Thyroid gland (tissue), 4 donors: ENCODE results near the gene ZNF160. TPM values are rescaled to one million over a fixed set of nuclear protein-coding genes. Genes with fewer than 3 reads are reported as not detected.

Experiments used
- DNase-seq, 2 donors: peaks; one replicate each; pipeline ENCODE4 v3.0.0-alpha.2; 2019
- H3K27ac ChIP-seq, 3 donors: fragments of 200-600 bp; sonication (generic); 1 replicate in 2 of 3; 2 replicates in 1 of 3; pipeline ENCODE4 v1.5.1; 2016 to 2019; ENCODE audit warnings: mild to moderate bottlenecking in 1 of 3, moderate library complexity in 1 of 3
- H3K27me3 ChIP-seq: fragments of 200-600 bp; sonication (generic); one replicate; pipeline ENCODE4 v1.5.1; 2019
- H3K36me3 ChIP-seq, 2 donors: fragments of 200-600 bp; sonication (generic); one replicate each; pipeline ENCODE4 v1.5.1; 2016 to 2019
- H3K4me1 ChIP-seq, 2 donors: fragments of 200-600 bp; sonication (generic); one replicate each; pipeline ENCODE4 v1.5.1; 2017 to 2019
- H3K4me3 ChIP-seq, 3 donors: fragments of 200-600 bp; sonication (generic); replicated peaks in 1 of 3; 1 replicate in 2 of 3; 2 replicates in 1 of 3; pipeline ENCODE4 v1.5.1; 2016; ENCODE audit warnings: mild to moderate bottlenecking in 1 of 3
- H3K9me3 ChIP-seq: fragments of 200-600 bp; sonication (generic); one replicate; pipeline ENCODE4 v1.5.1; 2017
- CTCF ChIP-seq, 6 experiments: fragments of 200-600 bp in 3 of 6; fragments of 450-650 bp in 3 of 6; sonication (generic) in 3 of 6; IDR thresholded peaks; one replicate each; pipeline ENCODE4 v1.5.1; 2016 to 2019; ENCODE audit warnings: antibody characterized with exemption in 6 of 6, mild to moderate bottlenecking in 2 of 6, inconsistent platforms in 1 of 6, moderate library complexity in 1 of 6
- POLR2A ChIP-seq, 2 donors: fragments of 450-650 bp; IDR thresholded peaks; one replicate each; pipeline ENCODE4 v1.6.1; 2017; ENCODE audit warnings: antibody characterized with exemption in 2 of 2, mild to moderate bottlenecking in 2 of 2, moderate library complexity in 1 of 2
- WGBS, 2 donors: methylation state at CpG; one replicate each; pipeline ENCODE4 v1.1.5; 2017; 5-methylcytosine and 5-hydroxymethylcytosine counted together
- intact Hi-C: fragments of 100-400 bp; cut with DNase I; formaldehyde crosslinking; loops from one replicate; pipeline ENCODE4 v1.15.1; 2023
- total RNA-seq, 4 donors: library from RNA; depleted of rRNA; stranded (reverse); fragments of >200 nt; gene quantifications; one replicate each; pipeline ENCODE4 v1.2.3, GENCODE V29; 2016

The ZNF160 gene
- total RNA-seq, 4 donors from 2014 or later = 61.0 to 109 (median 81.4) TPM

- H3K27ac ChIP-seq = no peak overlapping the region
- intact Hi-C loops = no loop called here
- no peaks in the 10 kb centered on the region for H3K4me1 ChIP-seq
- no peak for TF ChIP-seq POLR2A (IDR thresholded peaks at IDR 0.05)
- no peak for TF ChIP-seq CTCF (IDR thresholded peaks at IDR 0.05)
- WGBS, 2 donors = 88 to 93% methylated on average over 7 of the region's 7 CpGs
- no peaks in the 10 kb centered on the region for H3K9me3 ChIP-seq
- DNase-seq = no peak
- no peak overlapping the region for H3K4me3 ChIP-seq
- H3K27me3 ChIP-seq = no peaks in the 10 kb centered on the region
- H3K36me3 ChIP-seq = no peaks in the 10 kb centered on the region
These were observed 20.2 kb upstream of the ZNF160 start for GRCh38 chr19:53123400-53123799.

- Histone ChIP-seq H3K27me3 (no peaks in the 10 kb centered on the region), H3K27ac (no peak overlapping the region), H3K4me1 (no peaks in the 10 kb centered on the region), H3K36me3 (peaks cover 24 to 34% of the 10 kb centered on the region in 2 donors), H3K4me3 (no peak overlapping the region), H3K9me3 (no peaks in the 10 kb centered on the region)
- no peak for DNase-seq
- intact Hi-C loops = no loop called here
- 92 to 96% methylated on average over 2 of the region's 2 CpGs for WGBS, 2 donors
- TF ChIP-seq CTCF (IDR thresholded peaks at IDR 0.05) (no peak), POLR2A (IDR thresholded peaks at IDR 0.05) (no peak)
These were observed 9.1 kb upstream of the ZNF160 start for GRCh38 chr19:53112286-53112685.

GRCh38 chr19:53109527-53109926, 6.3 kb upstream of the ZNF160 start:
- Histone ChIP-seq H3K27me3 (no peaks in the 10 kb centered on the region), H3K9me3 (no peaks in the 10 kb centered on the region), H3K27ac (no peak overlapping the region), H3K36me3 (peaks cover 17 to 26% of the 10 kb centered on the region in 2 donors), H3K4me3 (no peak overlapping the region), H3K4me1 (no peaks in the 10 kb centered on the region)
- 96 to 97% methylated on average over 5 of the region's 5 CpGs for WGBS, 2 donors
- DNase-seq = no peak
- intact Hi-C loops = no loop called here
- no peak for TF ChIP-seq POLR2A (IDR thresholded peaks at IDR 0.05)
- TF ChIP-seq CTCF (IDR thresholded peaks at IDR 0.05) = no peak

- peak overlapping the region; percentile 63 to 84 (median 64) for H3K27ac ChIP-seq
- H3K4me1 ChIP-seq = peaks cover 12 to 14% of the 10 kb centered on the region in 2 donors
- peak; percentile 38 to 45 for DNase-seq
- peak overlapping the region; percentile 48 to 100 (median 84) for H3K4me3 ChIP-seq
- no peaks in the 10 kb centered on the region for H3K9me3 ChIP-seq
- TF ChIP-seq POLR2A (IDR thresholded peaks at IDR 0.05) (no peak), CTCF (IDR thresholded peaks at IDR 0.05) (no peak)
- intact Hi-C loops = no loop called here
- H3K27me3 ChIP-seq = no peaks in the 10 kb centered on the region
- H3K36me3 ChIP-seq = peaks cover 0 to under 1% of the 10 kb centered on the region in 2 donors
- 0% methylated on average over 32 to 33 of the region's 33 CpGs for WGBS, 2 donors
These were observed 427 bp downstream of the ZNF160 start for GRCh38 chr19:53102756-53103233.

GRCh38 chr19:53102206-53102755, 941 bp downstream of the ZNF160 start:
- Histone ChIP-seq H3K4me3 (peak overlapping the region; percentile 48 to 100 (median 84)), H3K27me3 (no peaks in the 10 kb centered on the region), H3K4me1 (peaks cover 12 to 14% of the 10 kb centered on the region in 2 donors), H3K9me3 (no peaks in the 10 kb centered on the region), H3K27ac (peak overlapping the region in 2 of 3 donors; percentile 63 to 64), H3K36me3 (no peaks in the 10 kb centered on the region)
- DNase-seq = no peak
- 31 to 32% methylated on average over 10 of the region's 10 CpGs for WGBS, 2 donors
- intact Hi-C loops = no loop called here
- TF ChIP-seq POLR2A (IDR thresholded peaks at IDR 0.05) = no peak
- no peak for TF ChIP-seq CTCF (IDR thresholded peaks at IDR 0.05)
